AG09309 (cell line): ENCODE data around the gene JAGN1.
A peak's percentile ranks its signal among the peaks of the same experiment; 100 is the strongest.

ENCODE experiments used
- DNase-seq: peaks from one replicate; pipeline ENCODE4 v3.0.0-alpha.2; 2010; ENCODE audit warnings: low read depth
- H3K4me3 ChIP-seq: 2 replicates; pipeline ENCODE4 v1.5.1; 2011; ENCODE audit warnings: mild to moderate bottlenecking, low read depth, low read length, moderate library complexity; ENCODE audit not compliant: control insufficient read depth
- TF ChIP-seq, protein P1 (sequence below): IDR thresholded peaks from 2 replicates; pipeline ENCODE4 v1.5.1; 2011; ENCODE audit warnings: mild to moderate bottlenecking, low read depth, low read length, inconsistent platforms; ENCODE audit not compliant: insufficient read depth, control insufficient read depth; ENCODE audit errors: missing control alignments

The JAGN1 gene

DNA sequence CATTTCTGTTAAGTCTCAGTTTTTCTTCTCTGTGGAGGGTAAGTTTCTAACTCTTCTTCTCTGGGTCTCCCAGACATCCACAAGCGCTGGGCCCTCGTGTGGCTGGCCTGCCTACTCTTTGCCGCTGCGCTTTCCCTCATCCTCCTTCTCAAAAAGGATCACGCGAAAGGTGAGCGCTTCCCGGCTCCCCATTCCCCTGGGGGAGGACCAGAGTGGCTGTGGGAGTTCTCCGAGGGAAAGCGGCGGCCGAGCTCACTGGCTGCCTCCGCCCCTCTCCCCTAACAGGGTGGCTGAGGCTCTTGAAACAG is 42.1 kb downstream of the JAGN1 start:
- peak overlapping the region; percentile 73 for H3K4me3 ChIP-seq
- TF ChIP-seq, protein P1, sequence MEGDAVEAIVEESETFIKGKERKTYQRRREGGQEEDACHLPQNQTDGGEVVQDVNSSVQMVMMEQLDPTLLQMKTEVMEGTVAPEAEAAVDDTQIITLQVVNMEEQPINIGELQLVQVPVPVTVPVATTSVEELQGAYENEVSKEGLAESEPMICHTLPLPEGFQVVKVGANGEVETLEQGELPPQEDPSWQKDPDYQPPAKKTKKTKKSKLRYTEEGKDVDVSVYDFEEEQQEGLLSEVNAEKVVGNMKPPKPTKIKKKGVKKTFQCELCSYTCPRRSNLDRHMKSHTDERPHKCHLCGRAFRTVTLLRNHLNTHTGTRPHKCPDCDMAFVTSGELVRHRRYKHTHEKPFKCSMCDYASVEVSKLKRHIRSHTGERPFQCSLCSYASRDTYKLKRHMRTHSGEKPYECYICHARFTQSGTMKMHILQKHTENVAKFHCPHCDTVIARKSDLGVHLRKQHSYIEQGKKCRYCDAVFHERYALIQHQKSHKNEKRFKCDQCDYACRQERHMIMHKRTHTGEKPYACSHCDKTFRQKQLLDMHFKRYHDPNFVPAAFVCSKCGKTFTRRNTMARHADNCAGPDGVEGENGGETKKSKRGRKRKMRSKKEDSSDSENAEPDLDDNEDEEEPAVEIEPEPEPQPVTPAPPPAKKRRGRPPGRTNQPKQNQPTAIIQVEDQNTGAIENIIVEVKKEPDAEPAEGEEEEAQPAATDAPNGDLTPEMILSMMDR: no peak

DNA sequence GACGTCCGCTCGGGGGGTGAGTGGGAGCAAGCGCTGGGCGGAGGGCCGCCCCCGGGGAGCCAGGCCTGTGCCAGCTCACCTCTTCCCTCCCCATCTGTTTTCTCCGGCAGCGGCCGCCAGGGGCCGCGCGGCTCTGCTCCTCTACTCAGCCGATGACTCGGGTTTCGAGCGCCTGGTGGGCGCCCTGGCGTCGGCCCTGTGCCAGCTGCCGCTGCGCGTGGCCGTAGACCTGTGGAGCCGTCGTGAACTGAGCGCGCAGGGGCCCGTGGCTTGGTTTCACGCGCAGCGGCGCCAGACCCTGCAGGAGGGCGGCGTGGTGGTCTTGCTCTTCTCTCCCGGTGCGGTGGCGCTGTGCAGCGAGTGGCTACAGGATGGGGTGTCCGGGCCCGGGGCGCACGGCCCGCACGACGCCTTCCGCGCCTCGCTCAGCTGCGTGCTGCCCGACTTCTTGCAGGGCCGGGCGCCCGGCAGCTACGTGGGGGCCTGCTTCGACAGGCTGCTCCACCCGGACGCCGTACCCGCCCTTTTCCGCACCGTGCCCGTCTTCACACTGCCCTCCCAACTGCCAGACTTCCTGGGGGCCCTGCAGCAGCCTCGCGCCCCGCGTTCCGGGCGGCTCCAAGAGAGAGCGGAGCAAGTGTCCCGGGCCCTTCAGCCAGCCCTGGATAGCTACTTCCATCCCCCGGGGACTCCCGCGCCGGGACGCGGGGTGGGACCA is 42.6 kb downstream of the JAGN1 start:
- DNase-seq: no peak
- TF ChIP-seq, protein P1: peak; percentile 79
- peak overlapping the region; percentile 73 for H3K4me3 ChIP-seq

More for the DNA sequence above, 42.1 kb downstream of the JAGN1 start:
- DNase-seq: no peak

DNA sequence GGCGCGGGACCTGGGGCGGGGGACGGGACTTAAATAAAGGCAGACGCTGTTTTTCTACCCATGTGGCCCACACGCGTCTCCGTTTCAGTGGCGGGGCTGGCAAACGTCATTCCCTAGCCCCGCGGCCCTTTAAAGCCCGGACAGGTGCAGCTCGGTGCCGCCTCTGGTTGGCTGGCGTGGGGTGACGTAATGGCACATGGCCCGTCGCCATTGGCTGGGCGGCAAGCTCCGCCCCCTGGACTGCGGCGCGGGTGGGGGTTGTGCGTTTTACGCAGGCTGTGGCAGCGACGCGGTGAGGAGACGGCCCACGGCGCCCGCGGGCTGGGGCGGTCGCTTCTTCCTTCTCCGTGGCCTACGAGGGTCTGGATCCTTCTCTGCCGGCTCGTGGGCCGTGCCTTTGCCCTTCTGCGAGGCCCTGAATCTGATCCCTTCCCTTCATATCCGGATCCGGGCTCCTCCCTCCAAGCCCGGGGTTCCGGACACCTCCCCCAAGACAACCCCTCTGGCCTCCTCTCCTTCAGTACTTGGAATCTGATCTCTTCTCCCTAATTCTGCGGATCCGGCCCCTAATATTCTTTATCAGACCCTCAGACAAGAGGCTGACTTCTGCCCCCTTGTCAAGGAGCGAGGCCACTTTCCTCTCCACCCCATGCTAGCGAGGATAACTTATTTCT is 43.3 kb downstream of the JAGN1 start, which contains the start of gene CRELD1:
TSS of gene CRELD1 (plus strand) at position 274 of the 674 bp plus-strand sequence. CDS start 605 bp downstream, outside the sequence.
- TF ChIP-seq, protein P1: no peak
- no peak for DNase-seq
- peak within 1 kb of the TSS; percentile 73 for H3K4me3 ChIP-seq

DNA sequence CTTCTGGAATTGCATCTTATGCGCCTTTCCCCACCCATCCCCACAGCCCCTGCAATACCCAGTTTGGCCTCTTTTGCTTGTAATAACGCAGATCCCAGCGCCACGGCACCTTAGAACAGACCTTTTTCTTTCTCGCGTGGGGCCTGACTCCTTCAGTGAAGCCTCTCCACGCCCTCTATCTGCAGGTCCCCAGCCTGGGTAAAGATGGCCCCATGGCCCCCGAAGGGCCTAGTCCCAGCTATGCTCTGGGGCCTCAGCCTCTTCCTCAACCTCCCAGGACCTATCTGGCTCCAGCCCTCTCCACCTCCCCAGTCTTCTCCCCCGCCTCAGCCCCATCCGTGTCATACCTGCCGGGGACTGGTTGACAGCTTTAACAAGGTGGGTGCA is 43.8 kb downstream of the JAGN1 start:
- DNase-seq: no peak
- TF ChIP-seq, protein P1: peak; percentile 24
- peak overlapping the region; percentile 73 for H3K4me3 ChIP-seq

DNA sequence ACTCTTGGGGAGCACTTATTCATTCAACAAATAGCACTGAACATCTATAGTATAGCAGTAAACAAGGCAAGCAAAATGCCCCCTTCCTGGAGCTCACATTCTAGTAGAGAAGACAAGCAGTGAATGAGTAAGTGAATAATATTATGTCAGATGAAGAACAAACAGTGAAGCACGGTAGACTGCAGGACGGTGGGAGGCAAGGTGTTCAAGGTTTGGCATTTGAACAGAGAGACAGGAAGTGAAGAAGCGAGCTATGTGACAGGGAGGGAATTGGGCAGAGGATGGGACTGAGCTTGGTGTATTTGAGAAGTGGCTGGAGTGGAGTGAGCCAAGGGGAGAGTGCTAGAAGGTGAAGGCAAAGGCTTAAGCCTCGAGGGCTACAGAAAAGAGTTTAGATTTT is 44.6 kb downstream of the JAGN1 start:
- no peak overlapping the region for H3K4me3 ChIP-seq
- DNase-seq: no peak
- TF ChIP-seq, protein P1: no peak

DNA sequence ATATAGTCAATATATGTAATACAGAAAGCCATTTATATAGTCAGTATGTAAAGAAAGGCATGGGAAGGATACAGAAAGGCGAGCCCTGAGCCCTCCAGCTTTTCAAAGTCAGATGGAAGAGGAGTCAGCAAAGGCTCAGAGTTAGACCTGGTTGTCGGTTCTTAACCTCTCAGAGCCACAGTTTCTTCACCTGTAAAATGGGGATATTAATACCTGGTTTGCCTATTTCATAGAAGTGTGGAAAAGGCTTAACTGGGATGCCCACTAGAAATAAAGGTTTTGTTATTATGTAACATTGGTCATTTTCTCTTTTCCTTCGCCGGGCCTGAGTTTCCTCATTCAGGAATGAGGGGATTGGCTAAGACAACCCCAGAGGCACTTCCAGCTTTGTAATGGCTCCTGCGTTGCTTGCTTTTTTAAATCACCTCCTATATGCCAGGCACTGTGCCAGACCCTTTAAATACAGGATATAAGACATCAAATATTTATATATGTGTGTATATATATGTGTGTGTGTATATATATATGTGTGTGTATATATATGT is 45.6 kb downstream of the JAGN1 start:
- TF ChIP-seq, protein P1: no peak
- H3K4me3 ChIP-seq: no peak overlapping the region
- DNase-seq: no peak
